WTC11 (cell line): Measurements from ENCODE around the gene GFPT1. TPM values are rescaled to one million over a fixed set of nuclear protein-coding genes. Genes with fewer than 3 reads are reported as not detected.

Source experiments
- ATAC-seq: fragments of 200-7000 bp; cut with Tn5 transposase; 2 replicates; pipeline ENCODE4 v1.10.0; 2021; ENCODE audit warnings: mild to moderate bottlenecking, moderate library complexity
- CTCF ChIA-PET: fragments of 300-600 bp; sonication (Branson Sonifier 250); formaldehyde crosslinking; loops from one replicate; lab custom pipeline; 2021; ENCODE audit warnings: antibody characterized with exemption; lab: Charles Lee
- POLR2A ChIA-PET: fragments of 350-600 bp; sonication (Branson Sonifier 250); formaldehyde crosslinking; loops from one replicate; lab custom pipeline; 2021; ENCODE audit warnings: antibody characterized with exemption; lab: Charles Lee
- DNase-seq: peaks from one replicate; pipeline ENCODE4 v3.0.0; 2021; ENCODE audit warnings: low spot score
- H3K27ac Mint-ChIP-seq: 2 replicates; pipeline ENCODE4 v1.8.0; 2021; ENCODE audit warnings: mixed read lengths
- H3K27me3 Mint-ChIP-seq: 2 replicates; pipeline ENCODE4 v1.8.0; 2021; ENCODE audit warnings: low read depth, mild to moderate bottlenecking, moderate library complexity, mixed read lengths
- H3K36me3 Mint-ChIP-seq: 2 replicates; pipeline ENCODE4 v1.8.0; 2021; ENCODE audit warnings: mixed read lengths
- H3K4me1 Mint-ChIP-seq: 2 replicates; pipeline ENCODE4 v1.8.0; 2022; ENCODE audit warnings: mixed read lengths
- H3K4me3 Mint-ChIP-seq: 2 replicates; pipeline ENCODE4 v1.8.0; 2021; ENCODE audit warnings: mild to moderate bottlenecking, moderate library complexity, mixed read lengths
- H3K9me3 Mint-ChIP-seq: 2 replicates; pipeline ENCODE4 v1.8.0; 2021; ENCODE audit warnings: mixed read lengths
- ESRRA ChIP-seq: sonication (generic); formaldehyde crosslinking; IDR thresholded peaks from 2 replicates; pipeline ENCODE4 v1.8.1; 2022; ENCODE audit warnings: mild to moderate bottlenecking, missing genetic modification reagents, borderline replicate concordance
- FOXK1 ChIP-seq: sonication (generic); formaldehyde crosslinking; IDR thresholded peaks from 2 replicates; pipeline ENCODE4 v1.8.0; 2022; ENCODE audit warnings: mild to moderate bottlenecking, moderate library complexity, missing genetic modification reagents
- GABPB1 ChIP-seq: sonication (generic); formaldehyde crosslinking; IDR thresholded peaks from 2 replicates; pipeline ENCODE4 v1.8.1; 2023; ENCODE audit warnings: mild to moderate bottlenecking, missing genetic modification reagents
- GTF2I ChIP-seq: fragments of 250-450 bp; sonication (Bioruptor Pico); conservative IDR thresholded peaks from 2 replicates; pipeline ENCODE4 v1.4.0; 2021; ENCODE audit warnings: mild to moderate bottlenecking
- IRF2 ChIP-seq: sonication (generic); formaldehyde crosslinking; IDR thresholded peaks from 2 replicates; pipeline ENCODE4 v1.8.0; 2022; ENCODE audit warnings: low read depth, missing genetic modification reagents, borderline replicate concordance
- PRRX2 ChIP-seq: fragments of 250-450 bp; sonication (Bioruptor Pico); IDR thresholded peaks from 2 replicates; pipeline ENCODE4 v1.8.0; 2021; ENCODE audit warnings: mild to moderate bottlenecking
- ZNF219 ChIP-seq: sonication (generic); formaldehyde crosslinking; IDR thresholded peaks from 2 replicates; pipeline ENCODE4 v1.8.0; 2023; ENCODE audit warnings: missing genetic modification reagents, mild to moderate bottlenecking, borderline replicate concordance
- total RNA-seq: library from RNA; stranded (reverse); gene quantifications from 3 replicates; pipeline ENCODE4 v1.2.3, GENCODE V29; 2021
- TF ChIP-seq, protein P1 (sequence below): fragments of 250-450 bp; sonication (Bioruptor Pico); IDR thresholded peaks from 2 replicates; pipeline ENCODE4 v1.9.0; 2021; ENCODE audit warnings: moderate library complexity, mild to moderate bottlenecking, inconsistent platforms, borderline replicate concordance
- TF ChIP-seq, protein P2 (sequence below): fragments of 250-450 bp; sonication (Bioruptor Pico); conservative IDR thresholded peaks from 2 replicates; pipeline ENCODE4 v1.9.0; 2021; ENCODE audit warnings: mild to moderate bottlenecking
- TF ChIP-seq, protein P3 (sequence below): sonication (generic); formaldehyde crosslinking; IDR thresholded peaks from 2 replicates; pipeline ENCODE4 v1.8.0; 2023; ENCODE audit warnings: missing genetic modification reagents, mild to moderate bottlenecking, borderline replicate concordance
- TF ChIP-seq, protein P4 (sequence below): sonication (generic); formaldehyde crosslinking; IDR thresholded peaks from 2 replicates; pipeline ENCODE4 v1.8.1; 2023; ENCODE audit warnings: mild to moderate bottlenecking, missing genetic modification reagents, borderline replicate concordance
- TF ChIP-seq, protein P5 (sequence below): fragments of 250-450 bp; sonication (Bioruptor Pico); IDR thresholded peaks from 2 replicates; pipeline ENCODE4 v2.1.2; 2022; ENCODE audit warnings: mild to moderate bottlenecking, moderate library complexity
- TF ChIP-seq, protein P6 (sequence below): sonication (generic); formaldehyde crosslinking; IDR thresholded peaks from 2 replicates; pipeline ENCODE4 v1.8.0; 2022; ENCODE audit warnings: mild to moderate bottlenecking, missing genetic modification reagents
- TF ChIP-seq, protein P7 (sequence below): sonication (generic); formaldehyde crosslinking; IDR thresholded peaks from 2 replicates; pipeline ENCODE4 v1.8.0; 2022; ENCODE audit warnings: missing genetic modification reagents

The GFPT1 gene
- total RNA-seq, 1 experiment from 2014 or later = 65.5 TPM

DNA sequence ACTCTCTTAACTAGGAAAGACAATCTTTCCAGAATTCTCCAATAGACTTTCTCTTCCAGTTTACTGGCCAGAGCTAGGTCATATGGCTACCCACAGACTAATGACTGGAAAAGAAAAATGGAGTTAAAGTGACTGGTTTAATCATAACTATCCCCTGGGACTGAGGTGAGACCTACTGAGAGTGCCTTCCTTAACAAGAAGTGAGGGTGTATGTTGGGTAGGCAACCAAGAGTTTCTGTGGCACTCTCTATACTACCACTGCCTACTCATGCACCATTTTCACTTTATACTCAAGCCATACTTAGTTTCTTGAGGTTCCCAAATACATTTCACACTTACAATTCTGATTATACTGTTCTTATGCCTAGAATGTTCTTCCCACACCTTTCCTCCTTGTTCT is 6.9 kb upstream of the GFPT1 start:
- DNase-seq (no peak), ATAC-seq (no peak)
- H3K4me3 Mint-ChIP-seq = no peak overlapping the region
- H3K27me3 Mint-ChIP-seq = no peaks in the 10 kb centered on the region
- 0 out of 2 replicates have a peak, but pooled peaks cover 5% of the 10 kb centered on the region for H3K36me3 Mint-ChIP-seq
- H3K27ac Mint-ChIP-seq = no peak overlapping the region
- TF ChIP-seq, protein P1, sequence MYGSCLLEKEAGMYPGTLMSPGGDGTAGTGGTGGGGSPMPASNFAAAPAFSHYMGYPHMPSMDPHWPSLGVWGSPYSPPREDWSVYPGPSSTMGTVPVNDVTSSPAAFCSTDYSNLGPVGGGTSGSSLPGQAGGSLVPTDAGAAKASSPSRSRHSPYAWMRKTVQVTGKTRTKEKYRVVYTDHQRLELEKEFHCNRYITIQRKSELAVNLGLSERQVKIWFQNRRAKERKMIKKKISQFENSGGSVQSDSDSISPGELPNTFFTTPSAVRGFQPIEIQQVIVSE (CRISPR knock-in tag) = no peak
- no peak for TF ChIP-seq ESRRA (CRISPR knock-in tag)
- TF ChIP-seq, protein P2, sequence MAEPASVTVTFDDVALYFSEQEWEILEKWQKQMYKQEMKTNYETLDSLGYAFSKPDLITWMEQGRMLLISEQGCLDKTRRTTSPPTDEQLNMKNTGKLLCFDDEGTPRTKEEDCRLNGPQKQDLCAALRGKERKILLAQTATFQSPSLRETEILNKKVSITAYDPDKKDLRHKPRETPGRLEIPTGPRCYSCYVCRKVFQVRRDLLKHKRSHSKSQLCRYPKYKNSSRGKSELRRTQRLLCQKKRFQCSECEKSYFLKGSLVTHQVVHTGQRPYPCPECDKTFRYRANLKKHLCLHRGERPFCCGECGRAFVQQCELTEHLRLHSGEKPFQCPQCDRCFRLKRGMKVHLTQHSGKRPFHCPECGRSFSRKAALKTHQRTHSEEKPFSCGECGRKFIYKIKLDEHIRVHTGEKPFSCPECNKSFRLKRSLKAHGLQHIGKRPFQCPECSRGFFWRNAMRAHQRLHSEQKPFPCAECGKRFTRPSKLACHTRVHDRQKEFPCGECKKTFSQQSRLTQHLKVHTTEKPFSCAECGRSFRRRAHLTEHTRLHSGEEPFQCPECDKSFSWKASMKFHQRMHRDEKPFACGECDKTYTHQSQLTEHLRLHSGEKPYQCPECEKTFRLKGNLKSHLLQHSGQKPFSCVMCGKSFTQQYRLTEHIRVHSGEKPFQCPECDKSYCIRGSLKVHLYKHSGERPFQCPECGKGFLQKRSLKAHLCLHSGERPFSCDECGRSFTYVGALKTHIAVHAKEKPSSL (CRISPR knock-in tag) = no peak
- TF ChIP-seq, all 79 proteins: peak for 0
- Mint-ChIP-seq H3K4me1 (no peaks in the 10 kb centered on the region), H3K9me3 (no peaks in the 10 kb centered on the region)
- ChIA-PET CTCF (no interaction called here), POLR2A (no interaction called here)

DNA sequence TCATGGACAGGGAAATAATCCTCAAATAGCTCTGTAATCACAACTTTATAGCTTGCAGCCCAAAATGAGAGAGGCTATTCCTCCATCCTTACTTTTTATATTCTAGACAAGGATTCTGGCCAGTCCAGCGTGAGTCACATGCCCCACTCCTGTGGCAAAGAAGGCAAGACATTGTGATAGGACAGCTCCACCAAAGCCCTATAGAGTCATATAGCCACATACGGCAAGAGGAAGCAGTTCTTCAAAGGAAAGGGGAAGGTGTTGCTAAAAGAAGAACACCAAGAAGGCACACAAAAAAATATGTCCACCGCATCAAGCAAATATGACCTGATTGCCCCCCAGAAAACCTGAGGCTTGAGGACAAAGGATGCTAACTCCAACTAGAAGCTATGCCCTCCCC is 3.4 kb upstream of the GFPT1 start:
- Mint-ChIP-seq H3K4me3 (no peak overlapping the region), H3K27me3 (peaks cover 9% of the 10 kb centered on the region), H3K9me3 (no peaks in the 10 kb centered on the region), H3K27ac (no peak overlapping the region), H3K4me1 (peaks cover 19% of the 10 kb centered on the region), H3K36me3 (0 out of 2 replicates have a peak, but pooled peaks cover 5% of the 10 kb centered on the region)
- TF ChIP-seq, protein P3, sequence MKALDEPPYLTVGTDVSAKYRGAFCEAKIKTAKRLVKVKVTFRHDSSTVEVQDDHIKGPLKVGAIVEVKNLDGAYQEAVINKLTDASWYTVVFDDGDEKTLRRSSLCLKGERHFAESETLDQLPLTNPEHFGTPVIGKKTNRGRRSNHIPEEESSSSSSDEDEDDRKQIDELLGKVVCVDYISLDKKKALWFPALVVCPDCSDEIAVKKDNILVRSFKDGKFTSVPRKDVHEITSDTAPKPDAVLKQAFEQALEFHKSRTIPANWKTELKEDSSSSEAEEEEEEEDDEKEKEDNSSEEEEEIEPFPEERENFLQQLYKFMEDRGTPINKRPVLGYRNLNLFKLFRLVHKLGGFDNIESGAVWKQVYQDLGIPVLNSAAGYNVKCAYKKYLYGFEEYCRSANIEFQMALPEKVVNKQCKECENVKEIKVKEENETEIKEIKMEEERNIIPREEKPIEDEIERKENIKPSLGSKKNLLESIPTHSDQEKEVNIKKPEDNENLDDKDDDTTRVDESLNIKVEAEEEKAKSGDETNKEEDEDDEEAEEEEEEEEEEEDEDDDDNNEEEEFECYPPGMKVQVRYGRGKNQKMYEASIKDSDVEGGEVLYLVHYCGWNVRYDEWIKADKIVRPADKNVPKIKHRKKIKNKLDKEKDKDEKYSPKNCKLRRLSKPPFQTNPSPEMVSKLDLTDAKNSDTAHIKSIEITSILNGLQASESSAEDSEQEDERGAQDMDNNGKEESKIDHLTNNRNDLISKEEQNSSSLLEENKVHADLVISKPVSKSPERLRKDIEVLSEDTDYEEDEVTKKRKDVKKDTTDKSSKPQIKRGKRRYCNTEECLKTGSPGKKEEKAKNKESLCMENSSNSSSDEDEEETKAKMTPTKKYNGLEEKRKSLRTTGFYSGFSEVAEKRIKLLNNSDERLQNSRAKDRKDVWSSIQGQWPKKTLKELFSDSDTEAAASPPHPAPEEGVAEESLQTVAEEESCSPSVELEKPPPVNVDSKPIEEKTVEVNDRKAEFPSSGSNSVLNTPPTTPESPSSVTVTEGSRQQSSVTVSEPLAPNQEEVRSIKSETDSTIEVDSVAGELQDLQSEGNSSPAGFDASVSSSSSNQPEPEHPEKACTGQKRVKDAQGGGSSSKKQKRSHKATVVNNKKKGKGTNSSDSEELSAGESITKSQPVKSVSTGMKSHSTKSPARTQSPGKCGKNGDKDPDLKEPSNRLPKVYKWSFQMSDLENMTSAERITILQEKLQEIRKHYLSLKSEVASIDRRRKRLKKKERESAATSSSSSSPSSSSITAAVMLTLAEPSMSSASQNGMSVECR = no peak
- TF ChIP-seq FOXK1 = no peak
- TF ChIP-seq, protein P4, sequence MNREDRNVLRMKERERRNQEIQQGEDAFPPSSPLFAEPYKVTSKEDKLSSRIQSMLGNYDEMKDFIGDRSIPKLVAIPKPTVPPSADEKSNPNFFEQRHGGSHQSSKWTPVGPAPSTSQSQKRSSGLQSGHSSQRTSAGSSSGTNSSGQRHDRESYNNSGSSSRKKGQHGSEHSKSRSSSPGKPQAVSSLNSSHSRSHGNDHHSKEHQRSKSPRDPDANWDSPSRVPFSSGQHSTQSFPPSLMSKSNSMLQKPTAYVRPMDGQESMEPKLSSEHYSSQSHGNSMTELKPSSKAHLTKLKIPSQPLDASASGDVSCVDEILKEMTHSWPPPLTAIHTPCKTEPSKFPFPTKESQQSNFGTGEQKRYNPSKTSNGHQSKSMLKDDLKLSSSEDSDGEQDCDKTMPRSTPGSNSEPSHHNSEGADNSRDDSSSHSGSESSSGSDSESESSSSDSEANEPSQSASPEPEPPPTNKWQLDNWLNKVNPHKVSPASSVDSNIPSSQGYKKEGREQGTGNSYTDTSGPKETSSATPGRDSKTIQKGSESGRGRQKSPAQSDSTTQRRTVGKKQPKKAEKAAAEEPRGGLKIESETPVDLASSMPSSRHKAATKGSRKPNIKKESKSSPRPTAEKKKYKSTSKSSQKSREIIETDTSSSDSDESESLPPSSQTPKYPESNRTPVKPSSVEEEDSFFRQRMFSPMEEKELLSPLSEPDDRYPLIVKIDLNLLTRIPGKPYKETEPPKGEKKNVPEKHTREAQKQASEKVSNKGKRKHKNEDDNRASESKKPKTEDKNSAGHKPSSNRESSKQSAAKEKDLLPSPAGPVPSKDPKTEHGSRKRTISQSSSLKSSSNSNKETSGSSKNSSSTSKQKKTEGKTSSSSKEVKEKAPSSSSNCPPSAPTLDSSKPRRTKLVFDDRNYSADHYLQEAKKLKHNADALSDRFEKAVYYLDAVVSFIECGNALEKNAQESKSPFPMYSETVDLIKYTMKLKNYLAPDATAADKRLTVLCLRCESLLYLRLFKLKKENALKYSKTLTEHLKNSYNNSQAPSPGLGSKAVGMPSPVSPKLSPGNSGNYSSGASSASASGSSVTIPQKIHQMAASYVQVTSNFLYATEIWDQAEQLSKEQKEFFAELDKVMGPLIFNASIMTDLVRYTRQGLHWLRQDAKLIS (CRISPR knock-in tag) = no peak
- TF ChIP-seq, protein P5, sequence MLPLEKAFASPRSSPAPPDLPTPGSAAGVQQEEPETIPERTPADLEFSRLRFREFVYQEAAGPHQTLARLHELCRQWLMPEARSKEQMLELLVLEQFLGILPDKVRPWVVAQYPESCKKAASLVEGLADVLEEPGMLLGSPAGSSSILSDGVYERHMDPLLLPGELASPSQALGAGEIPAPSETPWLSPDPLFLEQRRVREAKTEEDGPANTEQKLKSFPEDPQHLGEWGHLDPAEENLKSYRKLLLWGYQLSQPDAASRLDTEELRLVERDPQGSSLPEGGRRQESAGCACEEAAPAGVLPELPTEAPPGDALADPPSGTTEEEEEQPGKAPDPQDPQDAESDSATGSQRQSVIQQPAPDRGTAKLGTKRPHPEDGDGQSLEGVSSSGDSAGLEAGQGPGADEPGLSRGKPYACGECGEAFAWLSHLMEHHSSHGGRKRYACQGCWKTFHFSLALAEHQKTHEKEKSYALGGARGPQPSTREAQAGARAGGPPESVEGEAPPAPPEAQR = no peak
- TF ChIP-seq GABPB1 = no peak
- no peak for TF ChIP-seq ZNF219 (CRISPR knock-in tag)
- no peak for TF ChIP-seq IRF2 (CRISPR knock-in tag)
- no peak for TF ChIP-seq PRRX2 (CRISPR knock-in tag)
- TF ChIP-seq, protein P6, sequence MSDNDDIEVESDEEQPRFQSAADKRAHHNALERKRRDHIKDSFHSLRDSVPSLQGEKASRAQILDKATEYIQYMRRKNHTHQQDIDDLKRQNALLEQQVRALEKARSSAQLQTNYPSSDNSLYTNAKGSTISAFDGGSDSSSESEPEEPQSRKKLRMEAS = no peak
- TF ChIP-seq, protein P7, sequence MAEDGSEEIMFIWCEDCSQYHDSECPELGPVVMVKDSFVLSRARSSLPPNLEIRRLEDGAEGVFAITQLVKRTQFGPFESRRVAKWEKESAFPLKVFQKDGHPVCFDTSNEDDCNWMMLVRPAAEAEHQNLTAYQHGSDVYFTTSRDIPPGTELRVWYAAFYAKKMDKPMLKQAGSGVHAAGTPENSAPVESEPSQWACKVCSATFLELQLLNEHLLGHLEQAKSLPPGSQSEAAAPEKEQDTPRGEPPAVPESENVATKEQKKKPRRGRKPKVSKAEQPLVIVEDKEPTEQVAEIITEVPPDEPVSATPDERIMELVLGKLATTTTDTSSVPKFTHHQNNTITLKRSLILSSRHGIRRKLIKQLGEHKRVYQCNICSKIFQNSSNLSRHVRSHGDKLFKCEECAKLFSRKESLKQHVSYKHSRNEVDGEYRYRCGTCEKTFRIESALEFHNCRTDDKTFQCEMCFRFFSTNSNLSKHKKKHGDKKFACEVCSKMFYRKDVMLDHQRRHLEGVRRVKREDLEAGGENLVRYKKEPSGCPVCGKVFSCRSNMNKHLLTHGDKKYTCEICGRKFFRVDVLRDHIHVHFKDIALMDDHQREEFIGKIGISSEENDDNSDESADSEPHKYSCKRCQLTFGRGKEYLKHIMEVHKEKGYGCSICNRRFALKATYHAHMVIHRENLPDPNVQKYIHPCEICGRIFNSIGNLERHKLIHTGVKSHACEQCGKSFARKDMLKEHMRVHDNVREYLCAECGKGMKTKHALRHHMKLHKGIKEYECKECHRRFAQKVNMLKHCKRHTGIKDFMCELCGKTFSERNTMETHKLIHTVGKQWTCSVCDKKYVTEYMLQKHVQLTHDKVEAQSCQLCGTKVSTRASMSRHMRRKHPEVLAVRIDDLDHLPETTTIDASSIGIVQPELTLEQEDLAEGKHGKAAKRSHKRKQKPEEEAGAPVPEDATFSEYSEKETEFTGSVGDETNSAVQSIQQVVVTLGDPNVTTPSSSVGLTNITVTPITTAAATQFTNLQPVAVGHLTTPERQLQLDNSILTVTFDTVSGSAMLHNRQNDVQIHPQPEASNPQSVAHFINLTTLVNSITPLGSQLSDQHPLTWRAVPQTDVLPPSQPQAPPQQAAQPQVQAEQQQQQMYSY (CRISPR knock-in tag) = no peak
- TF ChIP-seq GTF2I (CRISPR knock-in tag) = no peak
- ChIA-PET CTCF (interaction anchor here (1.8 kb wide), 1 partner anchor 15 kb away, joined by 9 read pairs; no protein-coding TSS in a partner anchor), POLR2A (no interaction called here)
- ATAC-seq (no peak), DNase-seq (no peak)
